IPS DF 4.7 (cell line): Measurements from ENCODE around the gene FOXO6.

ENCODE experiments used
- DNase-seq: peaks from one replicate; pipeline ENCODE4 v3.0.0-alpha.2; 2013; ENCODE audit warnings: low spot score; ENCODE audit errors: extremely low read depth

FOXO6 gene

DNA sequence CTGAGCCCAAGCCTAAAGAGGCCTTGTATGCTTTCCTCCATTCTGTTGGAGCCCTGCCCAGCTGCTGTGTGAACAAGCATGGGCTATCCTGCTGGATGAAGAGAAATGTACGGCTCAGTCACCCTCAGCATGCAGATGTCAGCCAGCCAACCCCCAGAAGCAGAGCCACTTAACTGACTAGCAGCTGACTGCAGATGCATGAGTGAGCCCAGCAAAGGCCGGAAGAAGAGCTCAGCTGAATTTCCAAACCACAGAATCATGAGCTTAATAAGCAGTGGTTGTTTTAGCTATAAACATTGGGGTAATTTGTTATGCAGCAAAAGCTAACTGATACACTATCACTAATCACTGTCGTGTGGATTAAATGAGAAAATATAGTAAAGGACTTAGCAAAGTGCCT, 39.0 kb downstream of the FOXO6 start:
- no peak for DNase-seq

DNA sequence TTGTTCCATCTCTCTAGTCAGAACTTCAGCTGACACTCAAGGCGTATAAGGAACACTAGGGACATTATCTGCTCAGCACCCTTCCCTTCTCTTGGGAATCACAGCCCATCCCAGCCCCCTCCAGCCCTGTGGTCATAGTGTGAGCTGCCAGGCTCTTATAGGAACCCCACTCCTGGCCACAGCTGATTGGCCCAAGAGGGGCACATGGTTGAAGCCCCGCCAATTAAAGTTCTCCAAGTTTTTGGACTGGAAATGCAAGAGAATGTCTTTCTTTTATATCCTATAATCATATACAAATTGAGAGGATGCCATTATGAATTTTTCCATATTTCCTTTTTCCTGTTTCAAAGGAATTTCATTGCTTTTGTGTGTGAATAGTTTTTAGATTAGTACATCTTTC, 40.7 kb downstream of the FOXO6 start:
- no peak for DNase-seq

DNA sequence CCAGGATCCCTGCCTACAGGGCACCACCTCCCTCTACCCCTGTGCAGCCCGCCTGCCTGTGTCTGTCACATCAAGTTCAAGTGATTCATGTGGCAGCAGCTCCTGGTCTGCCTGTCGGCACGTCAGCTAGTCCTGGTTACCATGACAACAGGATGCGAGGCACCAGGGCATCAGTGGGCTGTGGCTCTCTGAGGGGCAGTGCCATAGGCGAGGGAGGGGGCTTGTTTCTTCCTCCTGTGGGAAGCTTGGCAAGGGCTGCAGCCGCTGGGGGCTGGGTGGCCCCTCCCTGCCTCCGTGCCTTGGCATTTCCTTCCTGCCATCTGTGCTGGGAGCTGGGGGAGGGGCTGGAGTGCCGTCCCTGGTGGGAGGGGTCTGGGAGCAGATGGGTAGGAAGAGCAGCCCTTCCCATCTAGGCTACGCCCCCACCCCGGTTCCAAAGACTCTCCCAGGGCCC, 43.1 kb downstream of the FOXO6 start:
- no peak for DNase-seq

DNA sequence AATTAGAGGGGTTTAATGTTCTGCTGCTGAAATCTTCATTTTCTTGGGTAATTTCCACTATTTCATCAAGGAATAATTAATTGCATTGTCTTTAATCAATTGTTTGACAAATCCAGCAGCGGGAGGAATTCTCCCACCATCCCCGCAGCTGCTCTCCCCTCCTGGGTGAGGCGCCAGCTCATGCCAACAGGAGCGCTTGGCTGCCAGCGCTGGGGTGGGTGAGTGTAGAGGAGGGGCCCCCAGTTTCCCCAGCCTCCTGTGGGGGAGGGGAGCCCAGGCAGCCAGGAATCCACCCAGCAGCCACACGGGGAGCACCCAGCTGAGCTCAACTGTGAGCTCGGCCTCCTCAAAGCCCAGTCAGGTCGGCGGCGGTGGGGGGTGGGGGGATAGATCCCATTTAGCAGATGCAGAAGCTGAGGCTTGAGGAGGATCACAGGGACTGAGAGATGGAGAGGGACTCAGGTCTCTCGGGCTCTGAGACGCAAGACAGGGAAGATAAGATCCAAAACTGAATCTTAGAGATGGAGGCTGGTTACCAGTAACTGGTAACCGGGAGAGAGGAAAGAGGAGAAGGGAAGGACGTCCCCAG, 46.5 kb downstream of the FOXO6 start:
- no peak for DNase-seq

DNA sequence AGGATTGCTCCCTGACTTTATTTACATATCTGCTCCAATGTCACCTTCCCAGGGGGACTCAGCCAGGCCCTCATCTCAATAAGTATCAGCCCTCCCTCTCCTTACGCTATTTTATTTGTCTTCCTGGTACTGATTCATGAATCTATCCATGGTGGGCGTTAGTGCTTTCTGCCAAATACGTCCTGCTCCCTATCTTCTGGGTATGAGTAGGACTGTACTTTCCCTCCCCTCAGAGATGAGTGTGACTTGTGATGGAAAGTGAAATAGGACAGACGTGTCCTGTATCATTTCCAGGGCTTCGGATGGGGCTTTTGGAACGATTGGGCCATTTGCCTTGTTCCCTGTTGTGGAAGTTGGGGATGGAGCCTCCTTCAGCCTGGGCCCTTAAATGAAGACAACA, 47.5 kb downstream of the FOXO6 start:
- DNase-seq, result no peak

DNA sequence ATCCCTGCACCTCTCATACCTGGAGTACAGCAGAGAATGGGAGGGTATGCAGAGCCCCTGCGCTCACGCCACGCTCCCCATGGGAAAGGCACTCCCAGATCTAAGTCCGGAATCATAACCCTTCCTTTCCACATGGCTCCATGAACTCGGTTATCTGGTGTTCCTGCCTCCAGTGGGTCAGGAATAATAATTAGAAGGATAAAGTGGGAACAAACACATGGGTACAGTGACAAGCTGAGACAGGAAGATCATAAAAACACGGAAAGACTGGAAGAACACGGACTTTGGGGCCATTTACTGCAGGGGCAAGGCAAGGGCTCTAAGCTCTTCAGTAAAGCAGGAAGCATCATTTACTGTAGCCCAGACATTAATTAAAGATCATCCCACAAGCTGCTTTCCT, 48.6 kb downstream of the FOXO6 start:
- no peak for DNase-seq

DNA sequence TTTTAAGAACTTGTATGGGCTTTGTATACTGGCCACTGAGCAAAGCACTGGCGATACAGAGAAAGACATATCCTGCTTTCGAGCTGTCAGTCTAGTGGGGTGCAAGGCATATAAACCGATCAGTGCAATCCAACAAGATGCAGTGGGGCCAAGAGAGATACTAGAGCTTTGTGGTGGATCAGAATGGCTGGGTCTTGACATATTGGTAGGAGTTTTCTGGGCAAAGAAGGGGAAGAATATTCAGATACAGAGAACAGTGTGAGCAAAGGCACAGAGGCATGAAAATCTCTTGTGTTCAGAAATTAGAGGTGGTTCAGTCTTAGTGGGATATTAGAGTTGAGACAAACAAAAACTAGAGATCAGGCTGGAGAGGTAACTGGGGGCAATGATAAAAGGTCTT, 49.2 kb downstream of the FOXO6 start:
- DNase-seq, result no peak

DNA sequence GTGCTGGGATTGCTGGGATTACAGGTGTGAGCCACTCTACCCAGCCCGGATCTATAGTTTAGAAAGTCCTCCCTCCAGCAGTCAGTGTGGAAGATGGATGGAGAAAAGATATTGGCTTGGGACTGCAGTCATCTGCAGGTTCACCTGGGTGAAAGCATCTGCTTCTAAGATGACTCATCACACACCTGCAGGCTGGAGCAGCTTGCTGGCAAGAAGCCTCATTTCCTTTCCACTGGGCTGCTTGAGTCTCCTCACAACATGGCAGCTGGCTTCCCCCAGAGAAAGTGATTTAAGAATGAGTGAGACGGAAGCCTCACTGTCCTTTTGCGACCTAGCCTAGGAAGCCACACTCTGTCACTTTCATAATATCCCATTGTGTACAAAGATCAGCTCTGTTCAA, 50.0 kb downstream of the FOXO6 start:
- no peak for DNase-seq

DNA sequence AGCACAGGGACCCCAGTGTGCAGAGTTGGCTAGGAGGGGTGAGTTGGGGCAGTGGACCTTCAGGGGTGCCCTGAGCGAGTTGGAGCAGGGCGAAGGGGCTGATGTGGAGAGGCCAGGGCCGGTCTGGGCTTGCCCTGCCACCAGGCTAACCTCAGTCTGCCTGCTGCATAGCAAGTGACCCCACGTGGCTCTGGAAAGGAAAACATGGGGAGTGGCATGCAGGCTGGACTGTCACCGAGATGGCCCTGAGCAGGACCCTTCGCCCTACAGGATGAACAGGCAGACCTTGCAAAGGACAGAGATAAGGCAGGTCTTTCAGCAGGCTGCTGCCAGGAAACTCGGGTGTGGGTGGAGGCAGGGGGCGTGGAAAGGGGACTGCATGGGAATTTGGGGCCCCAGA, 51.5 kb downstream of the FOXO6 start:
- DNase-seq, result no peak

DNA sequence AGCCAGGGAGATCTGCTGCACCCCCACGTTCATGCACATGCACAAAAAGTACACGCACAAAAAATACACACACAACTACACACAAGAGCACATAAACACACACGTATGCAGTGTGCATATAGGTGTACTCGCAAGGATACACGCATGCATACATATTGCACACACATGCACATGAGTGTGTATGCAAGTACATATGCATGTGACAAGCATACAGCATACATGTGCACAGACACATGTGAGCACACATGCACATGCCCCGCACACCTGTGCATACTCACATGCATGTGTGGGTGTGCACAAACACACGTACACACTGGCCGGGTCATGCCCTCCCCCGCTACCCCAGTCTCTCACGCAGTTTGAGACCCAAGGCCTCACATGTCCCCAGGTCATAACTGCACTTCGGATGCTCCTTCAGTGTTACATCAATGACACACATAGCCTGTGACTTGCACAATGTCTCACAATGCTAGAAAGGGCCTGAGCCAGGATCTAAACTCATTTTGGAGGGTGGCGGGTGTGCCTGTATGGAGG, 52.6 kb downstream of the FOXO6 start:
- no peak for DNase-seq

DNA sequence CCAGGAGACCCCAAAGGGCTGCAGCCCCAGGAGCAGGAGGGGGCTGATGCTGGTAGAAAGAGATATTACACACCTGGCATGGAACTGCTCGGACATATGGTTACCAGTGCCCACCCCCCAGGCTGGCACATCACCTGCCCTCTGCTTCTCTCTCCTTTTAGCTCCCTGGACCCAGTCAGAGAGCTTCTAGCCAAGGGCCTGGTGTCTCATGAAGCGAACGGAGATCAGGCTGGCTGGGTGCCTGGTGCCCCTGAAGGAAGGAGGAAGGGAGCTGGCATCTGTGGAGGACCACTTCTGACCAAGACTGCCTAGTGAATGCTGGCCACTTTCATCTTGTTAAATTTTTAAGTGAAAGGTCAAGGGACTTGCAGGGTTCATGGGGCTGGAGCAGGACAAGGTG, 53.1 kb downstream of the FOXO6 start:
- no peak for DNase-seq

DNA sequence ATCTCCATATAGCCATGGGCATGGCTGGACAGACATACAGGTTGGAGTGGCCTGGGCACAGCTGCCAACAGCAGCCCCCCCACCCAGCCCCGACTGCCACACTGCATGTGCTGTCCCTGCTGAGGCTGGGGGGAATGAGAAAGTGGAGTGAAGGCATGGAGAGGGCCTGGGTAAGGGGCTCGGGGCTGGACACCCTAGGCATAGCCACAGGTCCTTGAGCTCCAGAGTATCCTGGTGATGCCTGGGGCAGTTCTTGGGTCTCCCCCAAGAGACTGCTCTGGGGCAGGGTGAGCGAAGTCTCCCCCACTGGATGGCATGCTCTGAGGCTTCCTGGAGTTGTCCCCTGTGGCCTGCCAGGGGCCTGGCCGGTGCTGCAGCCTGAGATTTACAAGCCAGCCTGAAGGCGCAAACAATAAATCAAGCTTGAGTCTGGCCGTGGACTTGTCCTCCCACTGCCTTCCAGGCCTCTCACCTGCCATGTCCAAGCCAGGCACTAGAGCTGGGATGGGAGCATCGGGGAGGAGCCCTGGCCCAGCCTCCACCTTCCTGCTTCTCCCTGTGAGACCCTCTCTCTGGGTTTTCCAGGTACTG, 53.6 kb downstream of the FOXO6 start:
- no peak for DNase-seq

DNA sequence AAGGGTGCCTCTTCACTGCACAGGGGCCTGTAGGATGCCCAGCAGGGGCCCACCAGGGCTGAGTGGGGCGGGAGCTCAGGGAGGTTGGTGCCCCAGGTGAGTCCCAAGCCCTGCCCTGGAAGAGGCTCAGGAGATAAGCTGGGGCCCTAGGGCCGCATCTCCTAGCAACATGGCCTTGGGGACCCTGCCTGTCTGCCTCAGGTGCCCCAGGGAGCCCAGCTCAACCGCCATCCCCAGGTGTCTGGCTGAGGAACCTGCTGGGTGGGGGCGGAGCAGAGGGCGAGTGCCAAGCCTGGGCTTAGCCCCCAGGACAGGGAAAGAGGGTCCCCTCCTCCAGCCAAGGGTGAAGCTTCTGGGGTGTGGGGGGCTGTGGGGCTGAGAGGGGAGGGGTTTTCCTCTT, 54.8 kb downstream of the FOXO6 start:
- DNase-seq, result no peak

DNA sequence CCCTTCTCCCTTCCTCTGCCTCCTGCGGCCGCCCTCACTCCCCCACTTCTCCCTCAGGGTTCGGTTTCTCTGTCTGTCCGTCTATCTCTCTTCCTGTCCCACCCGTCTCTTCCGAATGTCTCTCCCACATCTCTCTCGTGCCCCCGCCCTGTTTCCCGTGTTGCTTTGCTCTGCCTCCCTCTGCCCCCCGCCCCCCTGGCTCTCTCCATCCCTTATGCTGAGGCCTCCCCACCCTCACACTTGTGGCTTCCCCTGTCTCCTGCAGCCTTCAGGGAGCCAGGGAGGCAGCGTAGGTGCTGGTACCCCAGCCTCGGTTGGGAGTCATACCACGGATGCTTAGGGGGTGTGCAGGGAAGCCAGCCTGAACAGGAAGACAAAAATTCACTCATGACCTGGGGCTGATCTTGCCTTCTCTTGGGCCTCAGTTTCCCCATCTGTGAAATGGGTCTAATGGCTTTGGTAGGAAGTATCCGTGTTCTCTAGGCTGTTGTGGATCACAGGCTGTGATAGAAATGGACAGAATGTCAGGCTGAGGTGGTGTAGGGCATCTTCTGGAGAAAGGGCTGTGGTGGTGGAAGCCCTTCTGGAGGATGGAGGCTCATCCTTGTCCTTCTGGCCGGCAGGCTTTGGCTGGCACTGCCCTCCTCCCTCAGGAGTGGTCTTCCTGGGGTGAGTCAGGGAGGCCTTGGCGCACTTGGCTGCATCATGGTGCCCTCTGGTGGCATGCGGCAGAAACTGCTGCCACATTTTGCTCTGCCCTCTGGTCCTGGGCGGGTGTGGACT, 55.5 kb downstream of the FOXO6 start:
- DNase-seq, result no peak

DNA sequence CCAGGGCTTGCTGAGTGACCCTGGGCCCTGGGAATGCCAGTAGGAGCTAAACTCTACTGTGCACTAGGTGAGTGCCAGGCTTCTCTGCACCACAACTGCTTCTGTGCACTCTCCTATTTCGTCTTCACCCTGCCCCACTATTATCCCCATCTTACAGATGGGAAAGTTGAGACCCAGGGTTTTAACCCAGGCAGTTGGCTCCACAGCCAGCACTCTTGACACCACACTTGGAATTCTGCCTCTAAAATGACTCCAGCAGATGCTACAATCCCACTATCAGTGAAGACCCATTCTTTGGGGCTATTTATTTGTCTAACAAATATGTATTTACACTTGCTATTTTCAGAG, 56.1 kb downstream of the FOXO6 start:
- DNase-seq, result no peak

DNA sequence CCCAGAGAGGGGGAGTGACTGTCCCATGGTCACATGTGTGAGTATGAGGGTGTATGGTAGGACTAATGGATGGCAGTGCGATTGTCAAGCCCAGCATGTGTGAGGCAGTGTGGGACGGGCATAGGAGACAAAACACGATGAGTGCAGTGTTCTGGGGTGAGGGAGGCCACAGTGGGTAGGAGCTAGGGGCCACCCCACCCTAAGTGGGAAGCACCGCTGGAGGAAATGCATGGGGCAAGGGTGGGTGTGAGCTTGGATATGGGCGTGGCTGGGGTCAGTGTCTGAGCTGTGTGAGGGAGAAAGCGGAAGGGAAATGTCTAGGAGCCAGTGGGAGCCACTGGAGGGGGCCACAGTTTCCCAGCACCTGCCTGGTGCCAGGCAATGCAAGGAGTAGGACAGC, 56.5 kb downstream of the FOXO6 start:
- DNase-seq, result no peak

DNA sequence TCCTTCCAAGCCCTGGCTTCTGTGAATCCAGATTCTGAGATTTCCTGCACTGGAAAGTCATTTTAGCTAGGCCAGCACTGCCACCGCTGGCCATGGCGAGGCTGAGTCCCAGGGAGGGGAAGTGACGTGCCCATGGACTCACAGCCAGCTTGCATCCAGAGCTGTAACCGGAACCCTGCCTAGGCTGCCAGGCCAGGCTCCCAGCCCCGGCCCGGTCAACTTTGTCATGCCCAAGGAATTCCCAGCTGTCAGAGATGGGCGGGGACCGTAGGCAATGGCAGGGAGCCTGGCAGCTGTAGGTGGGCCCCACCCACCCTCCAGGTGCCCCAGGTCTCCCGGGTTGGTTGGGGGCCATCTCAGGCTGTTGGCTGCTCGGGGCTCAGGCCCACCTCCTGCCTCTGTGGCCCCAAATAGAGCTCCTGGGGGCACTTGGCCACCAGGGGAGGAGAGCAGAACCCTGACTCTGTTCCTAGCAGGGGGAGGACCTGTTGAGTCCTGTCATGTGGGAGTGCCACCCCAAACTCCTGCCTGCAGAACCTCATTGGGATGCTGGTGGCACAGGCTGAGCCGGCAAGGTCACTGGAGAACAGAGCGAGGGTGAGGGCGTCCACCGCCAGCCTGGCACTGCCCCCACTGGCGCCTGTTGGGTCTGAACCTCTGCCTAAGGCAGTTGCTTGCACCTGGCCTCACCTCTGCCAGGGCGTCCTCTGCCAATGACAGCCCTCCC, 57.8 kb downstream of the FOXO6 start:
- no peak for DNase-seq

DNA sequence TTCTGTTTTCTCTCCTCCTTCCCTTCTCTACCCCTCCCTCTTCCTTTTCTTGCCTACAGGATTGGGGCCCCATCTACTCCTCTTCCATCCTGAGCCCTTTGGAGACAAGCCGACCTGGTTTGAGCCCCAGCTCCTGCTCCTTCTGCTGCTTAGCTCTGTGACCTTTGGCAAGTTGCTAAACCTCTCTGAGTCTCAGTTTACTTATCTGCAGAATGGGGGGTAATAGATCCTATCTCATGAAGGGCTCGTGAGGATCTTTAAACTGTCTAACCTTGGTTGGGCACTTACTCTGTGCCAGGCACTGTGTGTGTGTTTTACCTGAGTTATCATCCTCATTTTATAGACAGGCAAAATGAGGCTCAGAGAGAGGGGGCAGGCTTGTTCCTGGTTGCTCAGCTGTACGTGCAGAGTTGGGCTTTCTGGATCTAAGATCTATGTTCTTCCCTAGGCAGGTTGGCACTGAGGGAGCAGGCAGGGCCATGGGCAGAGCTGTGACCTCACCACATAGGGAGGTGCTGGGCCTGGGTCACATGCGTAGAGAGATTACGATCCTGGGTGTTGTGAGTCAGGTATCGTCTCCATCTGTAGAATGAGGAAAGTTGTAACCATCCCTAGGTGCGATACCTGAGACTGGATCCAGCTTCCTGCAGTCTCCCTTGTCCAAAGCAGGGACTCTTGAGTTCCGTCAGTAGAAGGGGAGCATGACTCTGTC, 58.5 kb downstream of the FOXO6 start:
- DNase-seq, result no peak

DNA sequence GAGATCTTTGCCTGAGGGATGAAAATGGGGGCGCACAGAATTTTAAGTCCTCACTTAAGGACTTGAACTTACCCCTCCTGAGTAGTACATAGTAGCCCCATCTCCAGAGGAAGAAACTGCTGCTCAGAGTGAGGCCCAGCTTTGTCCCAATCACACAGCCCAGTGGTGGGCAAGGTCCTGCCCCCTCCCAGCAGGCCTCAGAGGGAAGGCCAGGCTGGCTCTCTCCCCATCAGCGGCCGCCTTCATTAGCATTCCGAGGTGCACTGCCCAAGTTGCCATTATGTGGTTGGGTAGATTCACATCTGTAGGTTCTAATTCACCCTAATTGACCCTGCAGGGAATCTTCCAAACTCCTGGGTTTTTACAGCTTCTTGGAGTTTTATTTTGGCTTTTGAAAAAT, 59.1 kb downstream of the FOXO6 start:
- no peak for DNase-seq

DNA sequence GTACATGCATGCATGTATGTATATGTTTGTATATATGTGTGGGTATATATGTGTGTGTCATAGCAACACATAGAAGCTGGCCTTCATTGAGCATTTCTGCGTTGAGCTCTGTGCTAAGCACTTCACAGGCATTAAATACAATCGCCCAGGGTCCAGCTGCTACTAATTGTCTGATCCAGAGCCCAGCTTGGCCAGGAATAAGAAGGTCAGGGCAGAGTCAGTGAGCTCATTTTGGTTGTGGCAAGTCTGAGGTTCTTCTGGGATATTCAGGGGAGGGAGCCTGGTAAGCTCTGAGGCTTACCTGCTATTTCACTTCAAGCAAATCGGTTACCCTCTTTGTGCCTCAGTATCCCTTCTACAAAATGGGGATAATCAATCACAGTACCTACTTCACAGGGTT, 59.6 kb downstream of the FOXO6 start:
- DNase-seq, result no peak

DNA sequence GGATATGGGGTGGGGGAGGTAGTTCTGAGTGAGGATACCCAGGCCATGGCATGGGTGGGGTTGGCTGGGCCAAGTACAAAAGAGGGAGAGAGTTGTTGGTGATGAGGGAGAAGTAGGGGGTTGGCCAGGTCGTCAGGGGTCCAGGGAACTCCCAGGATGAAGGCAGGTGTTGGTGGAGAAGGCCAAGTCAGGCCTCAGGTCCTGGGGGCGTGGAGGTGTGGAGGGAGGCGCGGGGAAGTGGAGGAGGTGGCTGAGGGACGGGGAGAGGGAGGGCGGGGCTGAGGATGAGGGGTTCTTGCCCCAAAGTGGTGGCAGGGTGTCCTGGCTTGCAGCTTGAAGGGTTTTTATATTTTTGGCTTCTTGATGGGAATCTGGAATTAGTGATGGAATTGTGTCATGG, 61.1 kb downstream of the FOXO6 start:
- no peak for DNase-seq
